CD4-positive, CD25-positive, alpha-beta regulatory T cell (primary cell): Measurements from ENCODE around the gene FAM53B. TPM values are rescaled to one million over a fixed set of nuclear protein-coding genes. Genes with fewer than 3 reads are reported as not detected.
A peak's percentile ranks its signal among the peaks of the same experiment; 100 is the strongest.
"Not testable (repeated sequence)": the region's sequence is repeated elsewhere in the genome, so short reads cannot be mapped to it uniquely, and the experiment has no call there.

ENCODE experiments used
- ATAC-seq, 2 donors: fragments of 150-1000 bp; cut with Tn5 transposase; one replicate each; pipeline ENCODE4 v1.10.0; 2021; ENCODE audit warnings: low read depth in 2 of 2, moderate number of reproducible peaks in 2 of 2, moderate library complexity in 1 of 2
- DNase-seq, 3 donors: peaks; one replicate each; pipeline versions ENCODE4 v3.0.0 to v3.0.0-alpha.2; 2012 to 2022; ENCODE audit warnings: mixed read lengths in 1 of 3
- H3K27ac ChIP-seq: one replicate; pipeline ENCODE4 v1.7.0; 2013; ENCODE audit warnings: mild to moderate bottlenecking, low read length; ENCODE audit not compliant: insufficient read depth, poor library complexity, severe bottlenecking
- H3K27me3 ChIP-seq: one replicate; pipeline ENCODE4 v1.7.0; 2013; ENCODE audit warnings: low read length; ENCODE audit not compliant: control insufficient read depth, insufficient read depth
- H3K36me3 ChIP-seq: one replicate; pipeline ENCODE4 v1.7.0; 2013; ENCODE audit warnings: mild to moderate bottlenecking, low read length, moderate library complexity; ENCODE audit not compliant: control insufficient read depth, insufficient read depth
- H3K4me1 ChIP-seq: 2 replicates; pipeline ENCODE4 v1.7.0; 2013; ENCODE audit warnings: mild to moderate bottlenecking, low read length; ENCODE audit not compliant: insufficient read depth, control insufficient read depth, poor library complexity, severe bottlenecking
- H3K4me3 ChIP-seq: one replicate; pipeline ENCODE4 v1.7.0; 2013; ENCODE audit warnings: low read depth, mild to moderate bottlenecking, low read length, moderate library complexity
- H3K9me3 ChIP-seq, 2 experiments: 1 replicate in 1 of 2; 2 replicates in 1 of 2; pipeline ENCODE4 v1.7.0; 2013; ENCODE audit warnings: low read length in 2 of 2, mild to moderate bottlenecking in 1 of 2, moderate library complexity in 1 of 2; ENCODE audit not compliant: control insufficient read depth in 2 of 2
- H3K27ac Mint-ChIP-seq, 3 donors: one replicate each; pipeline ENCODE4 v1.8.0; 2020 to 2022; ENCODE audit warnings: mild to moderate bottlenecking in 3 of 3, mixed read lengths in 3 of 3, moderate library complexity in 2 of 3
- H3K27me3 Mint-ChIP-seq: one replicate; pipeline ENCODE4 v1.8.0; 2022; ENCODE audit warnings: mild to moderate bottlenecking, mixed read lengths
- H3K36me3 Mint-ChIP-seq: one replicate; pipeline ENCODE4 v1.8.0; 2020; ENCODE audit warnings: mixed read lengths
- H3K4me1 Mint-ChIP-seq, 4 donors: one replicate each; pipeline ENCODE4 v1.8.0; 2020 to 2022; ENCODE audit warnings: mixed read lengths in 4 of 4, mild to moderate bottlenecking in 1 of 4
- H3K4me3 Mint-ChIP-seq, 4 donors: one replicate each; pipeline ENCODE4 v1.8.0; 2020 to 2022; ENCODE audit warnings: mild to moderate bottlenecking in 4 of 4, mixed read lengths in 4 of 4, moderate library complexity in 3 of 4
- H3K9me3 Mint-ChIP-seq, 7 donors: one replicate each; pipeline ENCODE4 v1.8.0; 2020 to 2022; ENCODE audit warnings: mixed read lengths in 7 of 7, mild to moderate bottlenecking in 3 of 7, moderate library complexity in 2 of 7
- polyA plus RNA-seq, 4 donors: library from polyadenylated mRNA; unstranded; fragments of 300-500 nt; fragmentation: Illumina TruSeq; gene quantifications; one replicate each; pipeline ENCODE4 v1.2.3, GENCODE V29; 2021
- total RNA-seq: library from RNA; stranded (reverse); gene quantifications from one replicate; pipeline ENCODE4 v1.2.3, GENCODE V29; 2022

The FAM53B gene, protein sequence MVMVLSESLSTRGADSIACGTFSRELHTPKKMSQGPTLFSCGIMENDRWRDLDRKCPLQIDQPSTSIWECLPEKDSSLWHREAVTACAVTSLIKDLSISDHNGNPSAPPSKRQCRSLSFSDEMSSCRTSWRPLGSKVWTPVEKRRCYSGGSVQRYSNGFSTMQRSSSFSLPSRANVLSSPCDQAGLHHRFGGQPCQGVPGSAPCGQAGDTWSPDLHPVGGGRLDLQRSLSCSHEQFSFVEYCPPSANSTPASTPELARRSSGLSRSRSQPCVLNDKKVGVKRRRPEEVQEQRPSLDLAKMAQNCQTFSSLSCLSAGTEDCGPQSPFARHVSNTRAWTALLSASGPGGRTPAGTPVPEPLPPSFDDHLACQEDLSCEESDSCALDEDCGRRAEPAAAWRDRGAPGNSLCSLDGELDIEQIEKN
- total RNA-seq (116 TPM), polyA plus RNA-seq (10 to 100 TPM in 3 of 4 donors, 1 to 10 TPM in 1; 5.8 to 22.2 (median 14.4) TPM)

DNA sequence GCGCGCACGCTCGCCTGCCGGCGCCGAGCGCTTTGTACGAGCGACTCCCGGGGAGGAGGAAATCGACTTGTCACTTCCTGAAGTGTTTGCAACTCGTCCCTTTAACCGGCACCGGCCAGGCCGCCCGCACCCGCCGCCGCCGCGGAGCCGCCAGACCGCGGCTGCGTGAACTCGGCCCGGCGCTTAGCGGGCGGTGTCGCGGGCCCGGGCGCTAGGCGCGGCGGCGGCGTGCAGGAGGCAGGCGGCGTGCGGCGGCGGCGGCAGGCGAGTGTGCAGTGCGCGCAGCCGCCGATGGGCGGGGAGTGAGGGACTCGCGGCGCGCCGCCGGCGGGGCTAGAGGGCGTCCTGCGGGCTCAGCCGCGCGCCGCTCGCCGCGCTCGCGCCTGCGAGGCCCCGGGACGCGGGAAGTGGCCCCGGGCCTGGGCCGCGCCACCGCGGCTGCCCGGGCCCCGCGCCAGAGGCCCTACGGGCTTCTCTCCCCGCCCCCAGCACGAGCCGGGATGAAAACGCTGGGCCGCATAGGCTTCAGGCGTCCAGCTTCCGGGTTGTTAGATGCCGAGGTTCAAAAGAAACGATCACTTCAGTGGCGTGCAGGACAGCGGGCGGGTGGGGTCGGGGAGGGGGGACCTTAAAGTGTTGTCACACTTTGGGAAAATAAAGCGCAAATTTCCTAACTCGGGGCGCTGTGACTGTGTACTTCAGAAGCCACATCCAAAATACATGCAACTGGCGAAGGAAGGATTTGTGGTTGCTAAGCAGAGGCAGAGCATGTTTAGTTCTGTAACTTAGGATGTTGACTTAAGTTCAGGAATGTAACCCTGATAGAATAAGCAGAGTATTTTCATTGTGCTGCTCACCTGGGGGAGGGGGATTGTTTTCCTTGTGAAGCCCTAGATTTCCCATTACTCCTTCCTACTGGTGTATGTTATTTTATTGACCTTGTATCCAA, at the start of gene FAM53B:
Gene FAM53B (minus strand): TSS at position 277 of the 949 bp plus-strand sequence. CDS start 37,665 bp downstream, outside the sequence.
- H3K27ac Mint-ChIP-seq, result peak within 1 kb of the TSS; percentile 90 to 96 (median 91)
- H3K4me3 ChIP-seq, result peak within 1 kb of the TSS; percentile 85
- H3K27me3 Mint-ChIP-seq, result no peaks in the 10 kb centered on the region
- peak within 1 kb of the TSS; percentile 89 to 99 (median 98) for H3K4me3 Mint-ChIP-seq
- H3K9me3 ChIP-seq, result no peaks in the 10 kb centered on the region
- peak; percentile 75 to 78 for ATAC-seq
- no peaks in the 10 kb centered on the region for H3K9me3 Mint-ChIP-seq
- H3K4me1 Mint-ChIP-seq, result peaks cover 20 to 51% (median 43%) of the 10 kb centered on the region in 4 donors
- H3K27ac ChIP-seq, result peak within 1 kb of the TSS; percentile 96
- H3K36me3 Mint-ChIP-seq, result peaks cover 5% of the 10 kb centered on the region
- peaks cover 53% of the 10 kb centered on the region for H3K4me1 ChIP-seq
- no peaks in the 10 kb centered on the region for H3K36me3 ChIP-seq
- H3K27me3 ChIP-seq, result no peaks in the 10 kb centered on the region
- peak; percentile 76 to 86 (median 81) for DNase-seq

DNA sequence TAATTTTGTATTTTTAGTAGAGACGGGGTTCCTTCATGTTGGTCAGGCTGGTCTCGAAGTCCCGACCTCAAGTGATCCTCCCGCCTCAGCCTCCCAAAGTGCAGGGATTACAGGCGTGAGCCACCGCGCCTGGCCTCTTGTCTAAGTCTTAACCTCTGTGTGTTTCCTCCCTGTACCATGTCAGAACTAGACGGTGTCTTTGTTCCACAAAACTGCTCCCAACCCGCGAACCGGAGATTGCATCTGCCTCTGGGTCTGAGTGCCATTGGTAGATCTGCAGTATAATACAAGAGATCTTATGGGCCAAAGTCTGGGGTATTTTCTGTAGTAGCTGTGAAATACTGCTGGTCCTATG, 48.8 kb upstream of the FAM53B start:
- Histone ChIP-seq H3K4me3 (no peak overlapping the region), H3K36me3 (peaks cover 10% of the 10 kb centered on the region), H3K4me1 (peaks cover 13% of the 10 kb centered on the region), H3K9me3 (no peaks in the 10 kb centered on the region), H3K27me3 (no peaks in the 10 kb centered on the region), H3K27ac (peak overlapping the region; percentile 73)
- DNase-seq (no peak), ATAC-seq (no peak)
- peak overlapping the region in 2 of 3 donors; percentile 78 to 91 for H3K27ac Mint-ChIP-seq
- H3K36me3 Mint-ChIP-seq, result peaks cover 4% of the 10 kb centered on the region
- H3K9me3 Mint-ChIP-seq, result no peaks in the 10 kb centered on the region
- peaks cover 8 to 31% (median 21%) of the 10 kb centered on the region in 4 donors for H3K4me1 Mint-ChIP-seq
- H3K4me3 Mint-ChIP-seq, result peak overlapping the region; percentile 96 to 98 (median 97)
- no peaks in the 10 kb centered on the region for H3K27me3 Mint-ChIP-seq

DNA sequence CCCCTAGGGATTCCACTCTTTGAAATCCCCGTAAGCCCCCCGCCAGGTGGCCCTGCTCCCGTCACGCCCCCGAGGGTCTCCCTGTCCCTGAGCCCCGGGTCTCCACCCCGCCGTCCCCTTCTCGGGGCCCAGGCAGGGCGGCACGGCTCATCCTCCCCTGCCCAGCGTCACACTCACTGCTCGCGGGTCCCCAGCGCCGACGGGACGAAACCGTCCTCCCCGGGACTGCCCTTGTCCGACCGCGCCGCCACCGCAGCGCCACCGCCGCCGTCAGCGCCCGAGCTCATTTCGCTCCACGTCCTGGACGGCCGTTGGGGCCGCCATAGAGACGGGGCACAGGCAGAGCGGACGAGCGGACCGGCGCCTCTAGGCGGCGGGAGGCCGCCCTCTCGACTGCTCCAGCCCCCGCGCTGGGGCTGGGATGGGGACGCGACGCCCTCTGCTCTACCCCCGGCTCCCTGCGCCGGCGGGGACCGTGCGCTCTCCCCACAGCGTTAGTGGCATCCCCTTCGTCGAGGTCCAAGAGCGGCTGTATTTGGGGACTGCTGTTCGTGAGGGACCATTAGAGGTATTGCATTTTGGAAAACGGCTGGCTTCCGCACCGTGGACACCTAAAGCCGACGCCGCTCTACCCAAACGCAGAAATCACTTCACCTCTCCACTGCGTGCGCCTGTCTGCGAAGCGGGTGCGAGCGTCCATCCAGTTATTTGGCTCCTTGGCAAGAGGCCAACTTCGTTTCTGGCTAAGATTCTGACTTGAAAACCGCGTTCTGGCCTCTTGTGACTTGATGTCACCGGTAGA, 47.6 kb upstream of the FAM53B start, which contains the start of gene EEF1AKMT2:
Gene EEF1AKMT2 (minus strand): TSS at position 341 of the 802 bp plus-strand sequence. CDS start 54 bp downstream, at position 287.
- no peaks in the 10 kb centered on the region for H3K9me3 Mint-ChIP-seq
- ATAC-seq (peak; percentile 99), DNase-seq (peak; percentile 71 to 91 (median 86))
- Histone ChIP-seq H3K4me3 (peak within 1 kb of the TSS; percentile 98), H3K36me3 (peaks cover 19% of the 10 kb centered on the region), H3K27me3 (no peaks in the 10 kb centered on the region), H3K4me1 (peaks cover 13% of the 10 kb centered on the region), H3K27ac (peak within 1 kb of the TSS; percentile 73), H3K9me3 (no peaks in the 10 kb centered on the region)
- H3K4me1 Mint-ChIP-seq, result peaks cover 12 to 31% (median 21%) of the 10 kb centered on the region in 4 donors
- peak within 1 kb of the TSS; percentile 91 to 99 (median 96) for H3K27ac Mint-ChIP-seq
- no peaks in the 10 kb centered on the region for H3K27me3 Mint-ChIP-seq
- peak within 1 kb of the TSS; percentile 96 to 98 (median 97) for H3K4me3 Mint-ChIP-seq
- peaks cover 10% of the 10 kb centered on the region for H3K36me3 Mint-ChIP-seq

DNA sequence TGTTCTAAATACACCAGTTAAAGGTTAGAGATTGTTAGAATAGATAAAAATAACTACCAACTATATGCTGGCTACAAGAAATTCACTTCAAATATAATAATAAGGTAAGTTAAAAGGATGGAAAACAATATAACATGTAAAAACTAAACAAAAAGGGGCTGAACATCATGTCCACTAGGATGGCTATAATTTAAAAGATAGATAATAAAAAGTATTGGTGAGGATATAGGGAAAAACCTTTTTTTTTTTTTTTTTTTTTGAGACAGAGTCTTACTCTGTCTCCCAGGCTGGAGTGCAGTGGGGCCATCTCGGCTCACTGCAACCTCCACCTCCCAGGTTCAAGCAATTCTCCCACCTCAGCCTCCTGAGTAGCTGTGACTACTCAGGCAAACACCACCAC, 38.7 kb upstream of the FAM53B start:
- DNase-seq, H3K9me3 ChIP-seq, H3K4me3 ChIP-seq, H3K27me3 ChIP-seq, H3K4me3 Mint-ChIP-seq, H3K27ac Mint-ChIP-seq, ATAC-seq, H3K4me1 ChIP-seq, H3K27ac ChIP-seq, H3K27me3 Mint-ChIP-seq, H3K9me3 Mint-ChIP-seq: not testable (repeated sequence)
- peaks cover 19% of the 10 kb centered on the region for H3K36me3 ChIP-seq
- H3K4me1 Mint-ChIP-seq, result peaks cover 2 to 13% (median 5%) of the 10 kb centered on the region in 4 donors
- peaks cover 28% of the 10 kb centered on the region for H3K36me3 Mint-ChIP-seq

DNA sequence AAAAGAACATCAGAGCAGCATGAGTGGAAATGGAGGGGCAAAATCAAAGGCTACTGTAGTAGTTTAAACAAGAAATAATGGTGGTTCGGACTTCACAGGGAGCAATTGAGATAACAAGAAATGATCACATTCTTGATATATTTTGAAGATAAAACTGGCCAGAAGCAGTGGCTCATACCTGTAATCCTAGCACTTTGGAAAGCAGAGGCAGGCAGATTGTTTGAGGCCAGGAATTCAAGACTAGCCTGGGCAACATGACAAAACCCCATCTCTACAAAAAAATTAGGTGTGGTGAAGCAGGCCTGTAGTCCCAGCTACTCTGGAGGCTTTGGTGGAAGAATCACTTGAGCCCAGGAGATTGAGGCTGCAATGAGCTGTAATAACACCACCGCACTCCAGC, 24.6 kb upstream of the FAM53B start:
- Mint-ChIP-seq H3K4me3 (no peak overlapping the region), H3K9me3 (peaks cover 0 to 2% (median 0%) of the 10 kb centered on the region in 7 donors), H3K27me3 (no peaks in the 10 kb centered on the region), H3K27ac (no peak overlapping the region), H3K36me3 (peaks cover 35% of the 10 kb centered on the region), H3K4me1 (peaks cover 0 to 16% (median 2%) of the 10 kb centered on the region in 4 donors)
- Histone ChIP-seq H3K27me3 (no peaks in the 10 kb centered on the region), H3K27ac (no peak overlapping the region), H3K36me3 (peaks cover 19% of the 10 kb centered on the region), H3K9me3 (no peaks in the 10 kb centered on the region), H3K4me1 (no peaks in the 10 kb centered on the region), H3K4me3 (no peak overlapping the region)
- ATAC-seq, result no peak
- no peak for DNase-seq

DNA sequence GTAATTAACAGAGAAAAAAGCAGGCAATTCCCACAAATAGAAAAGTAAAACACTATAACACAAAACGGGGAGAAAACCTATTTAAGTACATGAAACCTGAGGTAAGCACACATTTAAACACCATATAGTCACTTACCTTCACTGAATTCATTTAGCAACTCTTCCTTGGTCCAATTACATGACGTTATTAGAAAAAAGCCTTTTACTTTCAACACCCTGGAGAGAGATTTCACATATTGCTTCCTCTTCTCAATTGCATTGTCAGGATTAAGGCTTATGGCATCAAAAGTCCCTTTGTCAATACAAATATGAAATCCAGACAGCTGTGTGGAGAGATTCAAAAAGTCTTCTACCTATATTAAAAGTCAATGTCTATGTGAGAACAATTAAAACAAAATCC, 21.1 kb upstream of the FAM53B start:
- Mint-ChIP-seq H3K9me3 (no peaks in the 10 kb centered on the region), H3K27me3 (no peaks in the 10 kb centered on the region), H3K27ac (peak overlapping the region in 1 of 3 donors; percentile 58), H3K36me3 (peaks cover 20% of the 10 kb centered on the region), H3K4me1 (peaks cover 3 to 7% (median 5%) of the 10 kb centered on the region in 4 donors), H3K4me3 (no peak overlapping the region)
- Histone ChIP-seq H3K27me3 (no peaks in the 10 kb centered on the region), H3K9me3 (no peaks in the 10 kb centered on the region), H3K4me3 (no peak overlapping the region), H3K4me1 (peaks cover 3% of the 10 kb centered on the region), H3K27ac (no peak overlapping the region), H3K36me3 (peaks cover 29% of the 10 kb centered on the region)
- DNase-seq (no peak), ATAC-seq (no peak)

DNA sequence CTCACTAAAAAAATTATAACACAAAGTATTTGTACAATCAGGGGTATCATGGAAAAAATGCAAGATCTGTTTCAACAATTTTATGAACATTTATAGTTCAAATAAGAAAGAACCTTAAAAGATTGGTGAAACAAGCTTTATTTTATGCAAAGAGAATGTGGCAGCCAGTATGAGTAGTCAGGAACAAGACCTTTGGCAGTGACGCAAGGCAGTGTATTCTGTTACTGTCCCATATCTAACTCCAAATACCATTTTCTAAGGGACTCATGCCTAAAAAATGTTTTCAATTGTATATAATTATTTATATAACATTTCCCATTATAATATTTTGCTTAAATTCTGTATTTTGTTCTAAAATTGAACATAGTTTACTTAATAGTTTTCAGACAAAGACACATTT, 19.1 kb upstream of the FAM53B start:
- peaks cover 0 to 7% (median 5%) of the 10 kb centered on the region in 4 donors for H3K4me1 Mint-ChIP-seq
- no peak overlapping the region for H3K27ac Mint-ChIP-seq
- peaks cover 3% of the 10 kb centered on the region for H3K4me1 ChIP-seq
- no peak overlapping the region for H3K27ac ChIP-seq
- no peak overlapping the region for H3K4me3 Mint-ChIP-seq
- no peaks in the 10 kb centered on the region for H3K27me3 ChIP-seq
- DNase-seq (no peak), ATAC-seq (no peak)
- no peaks in the 10 kb centered on the region for H3K9me3 ChIP-seq
- H3K9me3 Mint-ChIP-seq, result no peaks in the 10 kb centered on the region
- no peak overlapping the region for H3K4me3 ChIP-seq
- no peaks in the 10 kb centered on the region for H3K27me3 Mint-ChIP-seq
- peaks cover 18% of the 10 kb centered on the region for H3K36me3 Mint-ChIP-seq
- H3K36me3 ChIP-seq, result peaks cover 41% of the 10 kb centered on the region
